ENCODE measurements around the gene SH3BP2. TPM values are rescaled to one million over a fixed set of nuclear protein-coding genes. Genes with fewer than 3 reads are reported as not detected.
A peak's percentile ranks its signal among the peaks of the same experiment; 100 is the strongest.

SH3BP2 gene
- total and polyA plus RNA-seq, 10 of the 15 experiments (the other 5 are each of a cell fraction or from before 2014, with no cell fraction given) = 1.1 to 61.8 (median 23.9) TPM

DNA sequence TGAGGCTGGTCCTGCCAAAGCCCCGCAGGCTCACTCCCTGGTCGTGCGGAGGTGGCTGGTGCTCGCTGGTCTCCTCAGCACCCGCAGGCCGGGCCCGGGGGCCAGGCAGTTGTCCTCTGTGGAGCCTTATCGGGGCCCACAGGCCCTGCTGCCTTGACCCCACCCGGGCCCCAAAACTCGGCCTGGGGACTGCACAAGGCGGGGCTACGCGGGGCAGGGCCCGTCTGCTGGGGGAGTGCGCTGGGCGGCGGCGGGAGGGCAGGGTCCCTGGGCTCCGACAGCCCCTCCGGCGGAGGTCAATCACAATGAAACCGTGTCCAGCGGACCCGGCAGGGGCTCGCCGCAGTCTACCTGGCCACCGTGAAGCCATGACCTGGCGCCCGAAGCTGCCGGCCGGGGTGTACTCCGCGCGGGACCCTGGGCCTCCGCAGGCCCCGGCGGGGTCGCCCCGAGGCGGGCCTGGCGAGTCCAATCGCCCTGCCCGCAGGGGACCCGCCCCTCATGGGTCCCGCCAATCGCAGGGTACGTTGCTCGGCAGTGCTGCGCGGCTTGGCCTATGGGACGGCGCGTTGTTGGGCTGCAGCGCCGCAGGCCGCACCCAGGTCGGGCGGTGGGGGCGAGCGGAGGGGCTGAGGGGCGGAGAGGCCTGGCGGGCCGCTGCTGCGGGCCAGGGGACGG, 50.5 kb downstream of the SH3BP2 start, which contains the start of gene ADD1 (continued):
- TF ChIP-seq, protein P1, sequence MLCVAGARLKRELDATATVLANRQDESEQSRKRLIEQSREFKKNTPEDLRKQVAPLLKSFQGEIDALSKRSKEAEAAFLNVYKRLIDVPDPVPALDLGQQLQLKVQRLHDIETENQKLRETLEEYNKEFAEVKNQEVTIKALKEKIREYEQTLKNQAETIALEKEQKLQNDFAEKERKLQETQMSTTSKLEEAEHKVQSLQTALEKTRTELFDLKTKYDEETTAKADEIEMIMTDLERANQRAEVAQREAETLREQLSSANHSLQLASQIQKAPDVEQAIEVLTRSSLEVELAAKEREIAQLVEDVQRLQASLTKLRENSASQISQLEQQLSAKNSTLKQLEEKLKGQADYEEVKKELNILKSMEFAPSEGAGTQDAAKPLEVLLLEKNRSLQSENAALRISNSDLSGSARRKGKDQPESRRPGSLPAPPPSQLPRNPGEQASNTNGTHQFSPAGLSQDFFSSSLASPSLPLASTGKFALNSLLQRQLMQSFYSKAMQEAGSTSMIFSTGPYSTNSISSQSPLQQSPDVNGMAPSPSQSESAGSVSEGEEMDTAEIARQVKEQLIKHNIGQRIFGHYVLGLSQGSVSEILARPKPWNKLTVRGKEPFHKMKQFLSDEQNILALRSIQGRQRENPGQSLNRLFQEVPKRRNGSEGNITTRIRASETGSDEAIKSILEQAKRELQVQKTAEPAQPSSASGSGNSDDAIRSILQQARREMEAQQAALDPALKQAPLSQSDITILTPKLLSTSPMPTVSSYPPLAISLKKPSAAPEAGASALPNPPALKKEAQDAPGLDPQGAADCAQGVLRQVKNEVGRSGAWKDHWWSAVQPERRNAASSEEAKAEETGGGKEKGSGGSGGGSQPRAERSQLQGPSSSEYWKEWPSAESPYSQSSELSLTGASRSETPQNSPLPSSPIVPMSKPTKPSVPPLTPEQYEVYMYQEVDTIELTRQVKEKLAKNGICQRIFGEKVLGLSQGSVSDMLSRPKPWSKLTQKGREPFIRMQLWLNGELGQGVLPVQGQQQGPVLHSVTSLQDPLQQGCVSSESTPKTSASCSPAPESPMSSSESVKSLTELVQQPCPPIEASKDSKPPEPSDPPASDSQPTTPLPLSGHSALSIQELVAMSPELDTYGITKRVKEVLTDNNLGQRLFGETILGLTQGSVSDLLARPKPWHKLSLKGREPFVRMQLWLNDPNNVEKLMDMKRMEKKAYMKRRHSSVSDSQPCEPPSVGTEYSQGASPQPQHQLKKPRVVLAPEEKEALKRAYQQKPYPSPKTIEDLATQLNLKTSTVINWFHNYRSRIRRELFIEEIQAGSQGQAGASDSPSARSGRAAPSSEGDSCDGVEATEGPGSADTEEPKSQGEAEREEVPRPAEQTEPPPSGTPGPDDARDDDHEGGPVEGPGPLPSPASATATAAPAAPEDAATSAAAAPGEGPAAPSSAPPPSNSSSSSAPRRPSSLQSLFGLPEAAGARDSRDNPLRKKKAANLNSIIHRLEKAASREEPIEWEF (IDR thresholded peaks at IDR 0.05; ENCODE audit: insufficient replicate concordance, low read depth, low read length) = no peak
- TF ChIP-seq BMI1 (IDR thresholded peaks at IDR 0.05; ENCODE audit: borderline replicate concordance) (no peak), MEF2A (IDR thresholded peaks at IDR 0.05; ENCODE audit: insufficient read depth, low read depth, low read length) (no peak), STAT3 (IDR thresholded peaks at IDR 0.05; ENCODE audit: low read depth, low read length) (no peak), MYB (IDR thresholded peaks at IDR 0.05; ENCODE audit: borderline replicate concordance, low read depth, low read length) (no peak), KDM1A (IDR thresholded peaks at IDR 0.05; ENCODE audit: borderline replicate concordance) (no peak), BACH1 (IDR thresholded peaks at IDR 0.05; ENCODE audit: borderline replicate concordance) (peak; percentile 65), LARP7 (IDR thresholded peaks at IDR 0.05) (peak; percentile 54; the same call in 1 of the 2 replicates), MTA2 (IDR thresholded peaks at IDR 0.05; ENCODE audit: low read depth) (no peak), SMC3 (IDR thresholded peaks at IDR 0.05; ENCODE audit: borderline replicate concordance, low read length) (no peak; the same call in 1 of the 2 replicates), CBFB (IDR thresholded peaks at IDR 0.05; ENCODE audit: low read depth) (no peak), CHD2 (IDR thresholded peaks at IDR 0.05; ENCODE audit: borderline replicate concordance, low read depth, low read length) (peak; percentile 87), NR2F1 (conservative IDR thresholded peaks at IDR 0.05) (peak; percentile 92), IKZF1 (conservative IDR thresholded peaks at IDR 0.05) (peak; percentile 40; the same call in 1 of the 2 replicates)
- TF ChIP-seq, protein P2, sequence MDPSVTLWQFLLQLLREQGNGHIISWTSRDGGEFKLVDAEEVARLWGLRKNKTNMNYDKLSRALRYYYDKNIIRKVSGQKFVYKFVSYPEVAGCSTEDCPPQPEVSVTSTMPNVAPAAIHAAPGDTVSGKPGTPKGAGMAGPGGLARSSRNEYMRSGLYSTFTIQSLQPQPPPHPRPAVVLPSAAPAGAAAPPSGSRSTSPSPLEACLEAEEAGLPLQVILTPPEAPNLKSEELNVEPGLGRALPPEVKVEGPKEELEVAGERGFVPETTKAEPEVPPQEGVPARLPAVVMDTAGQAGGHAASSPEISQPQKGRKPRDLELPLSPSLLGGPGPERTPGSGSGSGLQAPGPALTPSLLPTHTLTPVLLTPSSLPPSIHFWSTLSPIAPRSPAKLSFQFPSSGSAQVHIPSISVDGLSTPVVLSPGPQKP (IDR thresholded peaks at IDR 0.05; ENCODE audit: low read depth, low read length) = no peak
- TF ChIP-seq, protein P3, sequence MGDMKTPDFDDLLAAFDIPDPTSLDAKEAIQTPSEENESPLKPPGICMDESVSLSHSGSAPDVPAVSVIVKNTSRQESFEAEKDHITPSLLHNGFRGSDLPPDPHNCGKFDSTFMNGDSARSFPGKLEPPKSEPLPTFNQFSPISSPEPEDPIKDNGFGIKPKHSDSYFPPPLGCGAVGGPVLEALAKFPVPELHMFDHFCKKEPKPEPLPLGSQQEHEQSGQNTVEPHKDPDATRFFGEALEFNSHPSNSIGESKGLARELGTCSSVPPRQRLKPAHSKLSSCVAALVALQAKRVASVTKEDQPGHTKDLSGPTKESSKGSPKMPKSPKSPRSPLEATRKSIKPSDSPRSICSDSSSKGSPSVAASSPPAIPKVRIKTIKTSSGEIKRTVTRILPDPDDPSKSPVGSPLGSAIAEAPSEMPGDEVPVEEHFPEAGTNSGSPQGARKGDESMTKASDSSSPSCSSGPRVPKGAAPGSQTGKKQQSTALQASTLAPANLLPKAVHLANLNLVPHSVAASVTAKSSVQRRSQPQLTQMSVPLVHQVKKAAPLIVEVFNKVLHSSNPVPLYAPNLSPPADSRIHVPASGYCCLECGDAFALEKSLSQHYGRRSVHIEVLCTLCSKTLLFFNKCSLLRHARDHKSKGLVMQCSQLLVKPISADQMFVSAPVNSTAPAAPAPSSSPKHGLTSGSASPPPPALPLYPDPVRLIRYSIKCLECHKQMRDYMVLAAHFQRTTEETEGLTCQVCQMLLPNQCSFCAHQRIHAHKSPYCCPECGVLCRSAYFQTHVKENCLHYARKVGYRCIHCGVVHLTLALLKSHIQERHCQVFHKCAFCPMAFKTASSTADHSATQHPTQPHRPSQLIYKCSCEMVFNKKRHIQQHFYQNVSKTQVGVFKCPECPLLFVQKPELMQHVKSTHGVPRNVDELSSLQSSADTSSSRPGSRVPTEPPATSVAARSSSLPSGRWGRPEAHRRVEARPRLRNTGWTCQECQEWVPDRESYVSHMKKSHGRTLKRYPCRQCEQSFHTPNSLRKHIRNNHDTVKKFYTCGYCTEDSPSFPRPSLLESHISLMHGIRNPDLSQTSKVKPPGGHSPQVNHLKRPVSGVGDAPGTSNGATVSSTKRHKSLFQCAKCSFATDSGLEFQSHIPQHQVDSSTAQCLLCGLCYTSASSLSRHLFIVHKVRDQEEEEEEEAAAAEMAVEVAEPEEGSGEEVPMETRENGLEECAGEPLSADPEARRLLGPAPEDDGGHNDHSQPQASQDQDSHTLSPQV (IDR thresholded peaks at IDR 0.05) = no peak
